ENCODE results near the gene SLC7A10.

Gene SLC7A10

DNA sequence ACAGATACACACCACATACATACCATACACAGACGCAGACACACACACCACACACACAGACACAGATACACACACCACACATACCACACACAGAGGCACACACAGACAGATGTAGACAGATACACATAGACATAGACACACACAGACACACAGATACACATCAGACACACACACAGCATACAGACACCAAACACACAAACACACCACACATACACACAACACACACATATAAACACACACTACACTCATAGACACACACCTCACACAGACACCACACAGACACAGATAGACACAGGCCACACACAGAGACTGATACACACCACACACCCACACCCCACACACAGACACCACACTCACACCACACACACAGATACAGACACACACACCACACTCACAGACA lies 24.9 kb upstream of the SLC7A10 start:
- TF ChIP-seq, protein P1, sequence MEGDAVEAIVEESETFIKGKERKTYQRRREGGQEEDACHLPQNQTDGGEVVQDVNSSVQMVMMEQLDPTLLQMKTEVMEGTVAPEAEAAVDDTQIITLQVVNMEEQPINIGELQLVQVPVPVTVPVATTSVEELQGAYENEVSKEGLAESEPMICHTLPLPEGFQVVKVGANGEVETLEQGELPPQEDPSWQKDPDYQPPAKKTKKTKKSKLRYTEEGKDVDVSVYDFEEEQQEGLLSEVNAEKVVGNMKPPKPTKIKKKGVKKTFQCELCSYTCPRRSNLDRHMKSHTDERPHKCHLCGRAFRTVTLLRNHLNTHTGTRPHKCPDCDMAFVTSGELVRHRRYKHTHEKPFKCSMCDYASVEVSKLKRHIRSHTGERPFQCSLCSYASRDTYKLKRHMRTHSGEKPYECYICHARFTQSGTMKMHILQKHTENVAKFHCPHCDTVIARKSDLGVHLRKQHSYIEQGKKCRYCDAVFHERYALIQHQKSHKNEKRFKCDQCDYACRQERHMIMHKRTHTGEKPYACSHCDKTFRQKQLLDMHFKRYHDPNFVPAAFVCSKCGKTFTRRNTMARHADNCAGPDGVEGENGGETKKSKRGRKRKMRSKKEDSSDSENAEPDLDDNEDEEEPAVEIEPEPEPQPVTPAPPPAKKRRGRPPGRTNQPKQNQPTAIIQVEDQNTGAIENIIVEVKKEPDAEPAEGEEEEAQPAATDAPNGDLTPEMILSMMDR (IDR thresholded peaks at IDR 0.05; ENCODE audit: low read depth, low read length) = no peak
- DNase-seq (ENCODE audit: low read depth, low spot score) = no peak
- no peak overlapping the region for H3K4me3 ChIP-seq (ENCODE audit: low read depth, low read length)
- in situ Hi-C loops (cut with HindIII; ENCODE audit: low sequenced_read_pairs) = no loop called here

DNA sequence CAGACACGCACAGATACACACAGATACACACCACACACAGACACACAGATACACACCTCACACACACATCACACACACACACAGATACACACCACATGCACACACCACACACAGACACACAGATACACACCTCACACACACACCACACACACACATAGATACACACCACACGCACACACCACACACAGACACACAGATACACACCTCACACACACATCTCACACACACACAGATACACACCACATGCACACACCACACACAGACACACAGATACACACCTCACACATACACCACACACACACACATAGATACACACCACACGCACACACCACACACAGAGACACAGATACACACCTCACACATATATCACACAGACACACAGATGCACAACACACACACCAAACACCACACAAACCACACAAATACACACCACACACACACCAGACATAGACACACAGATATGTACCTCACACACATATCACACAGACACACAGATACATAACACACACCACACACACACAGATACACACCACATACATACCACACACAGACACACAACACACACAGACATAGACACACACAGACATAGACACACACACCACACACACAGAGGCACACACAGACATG lies 24.2 kb upstream of the SLC7A10 start:
- no peak for DNase-seq (ENCODE audit: low read depth, low spot score)
- in situ Hi-C loops (cut with HindIII; ENCODE audit: low sequenced_read_pairs) = no loop called here
- TF ChIP-seq, protein P1 (IDR thresholded peaks at IDR 0.05; ENCODE audit: low read depth, low read length) = no peak
- no peak overlapping the region for H3K4me3 ChIP-seq (ENCODE audit: low read depth, low read length)

DNA sequence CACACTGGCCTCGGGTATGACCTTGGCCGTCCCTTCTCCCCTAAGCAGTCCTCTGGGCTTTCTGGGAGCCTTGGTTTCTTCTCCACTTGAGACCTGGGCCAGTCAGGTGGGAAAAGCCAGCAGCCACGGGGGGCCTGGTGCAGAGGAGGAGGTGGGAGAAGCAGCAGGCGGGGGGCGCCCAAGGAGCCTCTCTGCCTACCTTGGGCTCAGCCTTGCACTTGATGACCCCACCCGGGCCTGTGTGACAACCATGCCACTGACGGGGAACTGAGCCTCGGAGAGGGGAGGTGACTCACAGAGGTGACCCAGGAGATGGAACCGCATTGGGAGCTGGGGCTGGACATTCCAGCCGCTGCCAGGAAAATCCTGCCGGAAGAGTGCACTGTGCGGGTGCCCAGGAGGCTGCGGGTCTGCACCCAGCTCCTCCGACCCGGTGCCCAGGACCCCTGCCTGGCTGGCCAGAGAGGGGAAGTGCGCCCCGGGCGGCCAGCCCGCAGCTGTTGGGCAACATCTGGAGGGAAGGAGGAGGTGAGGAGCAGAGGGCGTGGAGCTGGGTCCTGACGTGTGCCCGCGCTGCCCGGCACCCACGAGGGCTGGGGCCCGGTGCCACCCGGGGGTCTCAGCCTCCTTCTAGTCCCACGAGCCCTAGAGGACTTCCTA lies 23.4 kb upstream of the SLC7A10 start:
- no peak for DNase-seq (ENCODE audit: low read depth, low spot score)
- TF ChIP-seq, protein P1 (IDR thresholded peaks at IDR 0.05; ENCODE audit: low read depth, low read length) = no peak
- in situ Hi-C loops (cut with HindIII; ENCODE audit: low sequenced_read_pairs) = no loop called here
- no peak overlapping the region for H3K4me3 ChIP-seq (ENCODE audit: low read depth, low read length)

DNA sequence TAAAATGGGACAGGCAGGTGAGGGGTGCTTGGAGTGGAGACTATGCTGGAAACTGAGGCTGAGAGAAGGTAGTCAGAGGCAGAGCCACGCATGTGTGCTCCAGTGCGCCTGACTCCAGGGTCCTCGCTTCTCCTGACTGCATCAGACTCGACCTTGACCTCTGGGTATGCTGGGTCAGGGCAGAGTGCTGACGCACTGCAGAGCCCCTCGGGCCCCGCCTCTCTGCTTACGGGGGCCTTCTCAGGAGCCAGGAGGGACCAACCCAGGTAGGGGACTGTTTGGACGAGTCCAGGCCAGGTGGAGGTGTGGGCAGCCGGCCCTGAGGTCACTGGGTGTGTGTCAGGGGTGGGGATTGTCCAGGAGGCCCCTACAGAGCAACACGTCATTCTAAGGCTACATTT lies 22.9 kb upstream of the SLC7A10 start:
- no peak for DNase-seq (ENCODE audit: low read depth, low spot score)
- H3K4me3 ChIP-seq (ENCODE audit: low read depth, low read length) = no peak overlapping the region
- in situ Hi-C loops (cut with HindIII; ENCODE audit: low sequenced_read_pairs) = no loop called here
- TF ChIP-seq, protein P1 (IDR thresholded peaks at IDR 0.05; ENCODE audit: low read depth, low read length) = no peak

DNA sequence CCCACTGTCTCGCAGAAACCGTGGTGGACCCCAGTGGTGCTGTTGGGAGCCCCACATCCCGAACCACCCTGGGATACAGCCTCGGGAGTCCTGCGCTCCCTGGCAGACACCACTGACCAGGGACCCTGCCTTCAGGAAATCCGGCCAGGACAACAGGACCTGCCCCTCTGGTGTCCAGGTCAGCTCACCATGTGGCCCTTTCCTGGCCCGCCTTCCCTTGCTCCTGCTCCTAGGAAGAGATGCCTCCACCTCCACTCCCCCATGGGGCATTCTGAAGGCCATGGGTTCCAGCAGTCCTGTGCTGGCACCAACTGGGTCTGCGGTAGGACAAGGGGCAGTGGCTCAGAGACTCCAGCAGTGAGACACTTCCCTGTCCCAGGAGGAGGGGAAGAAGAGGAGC lies 22.5 kb upstream of the SLC7A10 start:
- DNase-seq (ENCODE audit: low read depth, low spot score) = no peak
- in situ Hi-C loops (cut with HindIII; ENCODE audit: low sequenced_read_pairs) = no loop called here
- H3K4me3 ChIP-seq (ENCODE audit: low read depth, low read length) = no peak overlapping the region
- TF ChIP-seq, protein P1 (IDR thresholded peaks at IDR 0.05; ENCODE audit: low read depth, low read length) = no peak

DNA sequence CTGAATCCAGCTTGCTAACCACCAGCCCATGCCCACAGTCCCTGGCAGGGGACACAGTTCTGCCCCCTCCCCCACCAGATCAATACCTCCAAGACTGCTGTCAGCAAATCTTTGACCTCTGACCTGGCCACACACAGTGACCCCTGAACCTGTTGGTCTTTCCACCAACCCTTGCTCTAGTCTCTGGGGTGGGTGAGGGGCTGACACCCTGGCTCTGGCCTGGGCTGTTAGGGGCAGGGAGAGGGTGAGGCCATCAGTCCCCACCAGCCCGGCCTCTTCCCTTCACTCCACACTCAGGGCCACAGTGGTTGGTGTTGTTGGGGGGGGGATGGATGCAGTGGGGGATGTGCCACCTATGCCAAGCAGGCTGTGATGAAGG lies 21.8 kb upstream of the SLC7A10 start:
- H3K4me3 ChIP-seq (ENCODE audit: low read depth, low read length) = no peak overlapping the region
- TF ChIP-seq, protein P1 (IDR thresholded peaks at IDR 0.05; ENCODE audit: low read depth, low read length) = no peak
- in situ Hi-C loops (cut with HindIII; ENCODE audit: low sequenced_read_pairs) = no loop called here
- no peak for DNase-seq (ENCODE audit: low read depth, low spot score)

All from astrocyte of the spinal cord (primary cell).